ENCODE data around the gene SUMO3.

Gene SUMO3

DNA sequence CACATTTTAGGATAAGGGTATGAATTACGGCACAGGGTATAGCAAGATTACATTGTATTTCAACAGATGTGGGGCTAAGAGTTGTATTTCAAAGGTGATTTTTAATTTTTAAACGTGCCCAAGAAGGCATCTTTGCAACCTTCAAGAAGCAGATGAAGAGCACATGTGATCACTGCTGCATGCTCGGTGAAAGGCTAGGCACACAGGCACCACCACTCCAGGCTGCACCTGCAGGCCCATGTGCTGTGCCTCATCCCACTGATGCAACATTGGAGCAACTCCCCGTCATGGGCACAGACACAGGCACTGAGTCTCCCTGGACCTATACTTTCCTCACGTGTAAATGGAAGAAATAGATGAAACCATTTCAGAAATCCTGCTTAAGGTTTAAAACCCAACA, 39.8 kb downstream of the SUMO3 start:
- DNase-seq: no peak

DNA sequence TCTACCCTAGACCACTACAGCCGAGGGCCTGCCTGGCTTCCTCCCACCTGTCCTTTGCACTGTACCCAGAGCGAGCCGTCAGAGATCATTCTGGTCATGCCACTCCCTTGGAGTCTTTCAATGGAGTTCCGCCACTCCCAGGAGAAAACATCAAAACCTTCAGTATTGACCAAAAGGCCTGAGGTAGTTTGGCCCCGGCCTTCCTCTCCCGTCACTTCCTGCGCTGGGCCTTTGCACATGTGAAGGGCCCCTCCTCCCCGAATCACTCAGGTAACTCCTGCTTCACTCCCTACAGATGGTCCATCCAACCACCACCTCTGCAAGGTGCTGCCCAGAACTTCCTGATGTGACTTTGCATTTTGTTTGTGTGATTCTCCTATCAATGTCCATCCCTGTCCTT, 42.9 kb downstream of the SUMO3 start:
- DNase-seq: no peak

- no peak for DNase-seq
Observed at GRCh38 chr21:44773291-44773932, 44.5 kb downstream of the SUMO3 start.

DNA sequence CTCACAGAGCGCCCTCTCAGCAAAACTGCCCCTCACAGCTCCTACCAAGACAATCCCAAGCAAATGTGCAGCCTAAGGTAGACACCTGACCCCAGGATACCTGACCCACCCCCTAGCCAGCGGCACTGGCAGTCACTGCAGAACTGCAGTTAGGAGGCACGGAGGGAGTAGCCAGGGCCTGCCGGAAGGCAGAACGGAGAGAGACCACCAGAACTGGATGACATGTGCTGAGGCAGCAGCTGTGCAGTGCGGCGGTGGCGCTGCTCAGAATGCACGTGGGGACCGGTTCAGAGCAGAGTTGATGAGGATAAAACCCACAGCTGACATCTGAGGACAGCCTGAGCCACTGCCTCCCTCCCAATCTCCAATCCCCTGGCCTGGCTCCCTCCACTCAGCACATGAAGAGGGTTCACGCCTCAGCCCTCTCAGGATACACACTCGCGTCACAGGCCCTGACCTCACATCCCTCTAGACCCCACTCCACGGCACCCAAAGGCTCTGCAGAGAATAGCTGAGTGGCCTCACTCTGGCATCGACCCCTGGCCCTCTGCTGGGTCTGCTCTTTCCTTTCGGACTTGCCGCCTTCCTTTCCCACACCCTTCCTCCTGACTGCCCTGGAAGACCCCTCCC, 45.9 kb downstream of the SUMO3 start:
- DNase-seq: peak; percentile 49

- no peak for DNase-seq
Observed at GRCh38 chr21:44767834-44768831, 49.7 kb downstream of the SUMO3 start.

- DNase-seq: no peak
Observed at GRCh38 chr21:44766818-44767354, 51.0 kb downstream of the SUMO3 start.

DNA sequence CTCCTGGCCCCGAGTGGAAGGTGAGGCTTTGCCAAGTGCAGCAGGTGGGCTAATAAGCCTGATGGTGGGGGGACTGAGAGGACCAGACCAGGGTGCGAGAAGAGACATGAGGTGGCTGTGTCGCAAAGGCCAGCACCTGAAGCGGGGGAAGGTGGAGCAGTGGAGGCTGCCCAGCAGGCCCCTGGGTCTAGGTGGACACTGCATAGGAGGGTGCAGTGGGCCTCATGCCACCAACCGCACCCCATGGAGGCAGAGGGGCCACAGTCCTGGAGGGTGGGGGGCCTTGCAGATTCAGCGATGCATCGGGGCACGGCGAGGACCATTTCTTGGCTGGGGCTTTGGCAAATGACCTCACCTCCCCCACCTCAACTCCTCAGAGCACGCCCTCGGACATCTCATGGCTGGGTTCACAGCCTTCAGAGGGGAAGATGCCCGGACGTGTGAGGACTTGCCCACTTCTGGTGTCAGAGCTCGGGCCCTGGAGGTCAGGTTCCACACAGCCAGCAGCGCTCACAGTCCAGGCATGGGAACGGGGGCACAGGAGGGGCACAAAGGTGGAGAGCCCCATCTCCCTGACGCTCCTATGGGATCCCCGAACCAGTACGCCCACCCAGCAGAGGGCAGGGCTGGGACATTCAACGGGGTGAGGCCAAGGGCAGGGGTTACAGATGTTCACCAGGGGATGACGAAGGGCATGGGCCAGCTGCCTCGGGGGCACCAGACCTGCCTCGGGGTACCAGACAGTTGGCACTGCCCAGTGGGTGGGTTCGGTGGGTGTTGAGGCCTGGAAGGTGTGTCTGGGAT, 51.6 kb downstream of the SUMO3 start:
- no peak for DNase-seq

DNA sequence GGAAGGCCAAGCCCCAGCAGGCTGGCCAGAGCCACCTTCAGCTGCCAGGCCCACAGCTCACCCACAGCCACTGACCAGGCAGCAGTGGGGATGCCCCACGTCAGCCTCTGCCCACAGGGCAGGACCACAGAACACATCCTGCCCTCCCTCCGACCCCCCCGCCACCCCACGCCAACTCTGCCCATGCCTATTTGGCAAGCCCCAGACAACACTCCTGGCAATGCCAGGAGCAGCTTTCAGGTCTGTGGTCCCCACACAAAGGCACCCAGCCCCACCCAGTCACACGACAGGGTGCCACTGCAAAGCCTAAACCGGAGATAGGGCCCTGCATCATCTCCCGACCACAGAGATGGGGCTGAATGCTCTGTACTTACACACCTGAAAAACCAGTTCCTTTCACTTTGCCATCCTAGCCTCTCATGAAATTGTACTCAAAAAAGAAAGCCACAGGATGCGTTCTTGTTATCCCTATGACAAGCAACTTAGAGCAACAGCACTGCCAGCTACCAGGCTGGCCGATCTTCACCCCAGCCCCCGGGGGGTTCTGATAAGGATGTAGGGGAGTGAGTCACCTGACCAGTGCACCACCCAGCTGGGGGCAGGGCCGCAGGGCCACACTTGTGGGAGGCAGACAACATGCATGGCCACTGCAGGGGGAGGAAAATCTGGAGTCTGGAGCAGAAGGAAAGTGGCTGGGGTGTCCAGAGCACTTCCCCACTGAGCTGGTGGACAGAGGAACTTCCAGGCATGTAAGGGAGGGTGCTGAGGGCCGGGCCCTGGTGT, 52.4 kb downstream of the SUMO3 start:
- DNase-seq: no peak

DNA sequence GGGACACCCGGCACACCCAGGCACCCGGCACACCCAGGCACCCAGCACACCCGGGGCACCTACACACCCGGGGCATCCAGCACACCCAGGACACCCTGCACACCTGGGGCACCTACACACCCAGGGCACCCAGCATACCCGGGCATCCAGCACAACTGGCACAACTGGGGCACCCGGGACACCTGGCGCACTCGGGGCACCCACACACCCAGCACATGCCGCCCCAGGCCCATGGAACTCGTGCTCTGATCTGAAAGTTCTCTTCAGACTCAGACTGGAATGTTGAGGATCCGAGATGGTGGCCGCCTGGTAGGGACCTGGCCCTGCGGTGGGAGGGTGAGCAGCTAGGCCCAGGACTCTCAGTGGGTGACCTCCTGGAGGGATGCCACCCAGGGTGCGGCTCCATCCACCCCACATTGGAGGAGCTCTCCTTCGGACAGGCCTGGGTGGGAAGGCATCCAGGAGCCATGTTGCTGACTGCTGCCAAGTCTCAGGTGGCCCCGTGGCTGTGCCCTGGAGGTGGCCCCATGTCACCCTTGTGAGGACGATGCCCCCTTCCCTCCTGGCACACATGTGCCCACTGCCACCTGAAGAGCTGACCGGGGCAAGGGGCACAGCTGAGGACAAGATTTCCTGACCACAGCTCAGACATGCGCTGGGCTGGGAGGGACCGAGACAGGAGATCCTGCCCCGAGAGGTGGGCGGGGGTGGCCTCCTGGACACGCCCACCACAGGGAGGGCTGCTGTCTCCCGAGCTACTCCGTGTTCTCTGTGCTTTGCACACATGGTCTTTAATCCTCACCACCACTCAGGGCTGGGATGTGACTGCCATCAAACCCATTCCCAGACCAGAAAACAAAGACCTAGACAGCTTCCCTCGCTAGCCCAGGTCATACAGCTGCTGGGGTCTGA, 53.3 kb downstream of the SUMO3 start:
- peak; percentile 48 for DNase-seq

DNA sequence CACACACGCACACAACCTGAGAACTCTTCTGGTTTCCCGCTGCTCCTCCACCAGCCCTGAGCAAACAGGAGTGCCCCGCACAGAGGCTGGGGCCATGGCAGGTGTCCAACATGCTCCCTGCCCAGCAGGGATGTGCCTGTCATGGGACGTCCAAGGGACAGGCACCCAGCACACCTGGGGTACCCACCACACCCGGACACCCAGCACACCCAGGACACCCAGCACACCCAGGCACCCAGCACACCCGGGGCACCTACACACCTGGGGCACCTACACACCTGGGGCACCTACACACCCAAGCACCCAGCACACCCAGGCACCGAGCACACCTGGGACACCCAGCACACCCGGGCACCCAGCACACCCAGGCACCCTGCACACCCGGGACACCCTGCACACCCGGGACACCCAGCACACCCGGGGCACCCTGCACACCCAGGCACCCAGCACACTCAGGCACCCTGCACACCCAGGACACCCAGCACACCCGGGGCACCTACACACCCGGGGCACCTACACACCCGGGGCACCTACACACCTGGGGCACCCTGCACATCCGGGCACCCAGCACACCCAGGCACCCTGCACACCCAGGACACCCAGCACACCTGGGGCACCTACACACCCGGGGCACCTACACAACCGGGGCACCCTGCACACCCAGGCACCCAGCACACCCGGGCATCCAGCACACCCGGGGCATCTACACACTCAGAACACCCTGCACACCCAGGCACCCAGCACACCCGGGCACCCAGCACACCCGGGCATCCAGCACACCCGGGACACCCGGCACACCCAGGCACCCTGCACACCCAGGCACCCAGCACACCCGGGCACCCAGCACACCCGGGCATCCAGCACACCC, 54.2 kb downstream of the SUMO3 start:
- peak; percentile 59 for DNase-seq

DNA sequence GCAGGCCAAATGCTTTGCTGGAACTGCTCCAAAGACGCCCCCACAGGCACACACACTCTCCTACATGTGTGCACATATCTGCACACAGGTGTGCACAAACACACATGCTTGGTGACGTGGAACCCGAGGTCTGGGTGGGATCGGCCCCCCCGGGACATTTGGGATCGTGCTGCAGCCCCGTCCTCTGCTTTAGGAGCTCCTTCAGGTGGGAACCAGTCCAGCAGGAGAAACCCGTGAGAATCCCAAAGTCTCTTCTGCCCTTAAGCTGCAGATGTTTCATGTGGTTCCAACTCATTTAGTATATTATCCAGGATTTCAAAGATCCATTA, 54.8 kb downstream of the SUMO3 start:
- DNase-seq: no peak

GRCh38 chr21:44762221-44763049, 55.4 kb downstream of the SUMO3 start:
- DNase-seq: peak; percentile 60

- peak; percentile 54 for DNase-seq
Observed at GRCh38 chr21:44761747-44762208, 56.1 kb downstream of the SUMO3 start.

DNA sequence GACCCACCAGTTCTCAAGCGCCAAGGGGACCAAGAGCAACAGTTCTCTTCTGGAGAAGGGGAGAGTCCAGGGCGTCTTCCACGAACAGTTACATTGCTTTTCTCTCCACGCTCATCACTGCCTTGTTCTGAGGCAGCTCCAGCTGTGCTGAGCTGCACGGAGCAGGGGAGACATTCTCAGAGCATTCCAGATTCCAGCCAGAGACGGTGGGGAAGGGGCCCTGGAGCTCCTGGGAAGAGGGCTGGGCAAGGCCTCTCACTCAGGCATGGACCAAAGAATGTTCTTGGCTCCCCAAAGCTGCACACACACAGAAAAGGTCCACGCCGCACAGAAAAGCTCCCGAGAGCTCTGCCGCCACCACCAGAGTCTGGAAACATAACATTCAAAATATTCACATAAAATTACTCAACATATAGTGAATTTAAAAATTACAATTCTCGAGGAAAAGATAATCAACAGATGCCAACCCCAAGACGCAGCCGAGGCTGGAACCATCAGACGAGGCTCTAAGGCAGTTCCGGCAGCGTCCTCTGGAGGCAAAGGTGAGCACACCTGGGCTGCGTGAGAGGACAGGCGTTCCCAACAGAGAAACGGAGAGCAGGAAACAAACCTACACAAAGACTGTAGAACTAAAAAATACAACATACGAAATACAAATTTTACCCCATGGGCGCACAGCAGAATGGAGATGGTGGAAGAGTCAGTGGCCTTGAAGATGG, 56.7 kb downstream of the SUMO3 start:
- peak; percentile 63 for DNase-seq

GRCh38 chr21:44760376-44760775, 57.5 kb downstream of the SUMO3 start:
- peak; percentile 39 for DNase-seq

GRCh38 chr21:44759628-44760285, 58.1 kb downstream of the SUMO3 start:
- DNase-seq: peak; percentile 54

Data from activated effector memory CD4-positive, alpha-beta T cell treated with anti-CD3 and anti-CD28 coated beads, Interleukin-2, amount 50 U/mL, for 16 hours (primary cell).